GM10266 (cell line): Measurements from ENCODE around the gene PPTC7.
"Not testable (repeated sequence)": the region's sequence is repeated elsewhere in the genome, so short reads cannot be mapped to it uniquely, and the experiment has no call there.

ENCODE experiments used
- DNase-seq: peaks from one replicate; pipeline ENCODE4 v3.0.0; 2012; ENCODE audit errors: extremely low spot score
- CTCF ChIP-seq: IDR thresholded peaks from 2 replicates; pipeline ENCODE4 v1.5.1; 2012; ENCODE audit warnings: mild to moderate bottlenecking, low read depth; ENCODE audit not compliant: control insufficient read depth, insufficient read depth; ENCODE audit errors: missing control alignments

The PPTC7 gene

GRCh38 chr12:110564471-110564991 is 18.6 kb downstream of the PPTC7 start:
- no peak for DNase-seq
- TF ChIP-seq CTCF: no peak

- no peak for TF ChIP-seq CTCF
- no peak for DNase-seq
Observed at GRCh38 chr12:110563702-110564470, 19.2 kb downstream of the PPTC7 start.

GRCh38 chr12:110562386-110562785 is 20.7 kb downstream of the PPTC7 start:
- DNase-seq: not testable (repeated sequence)

GRCh38 chr12:110561471-110562201 is 21.5 kb downstream of the PPTC7 start:
- DNase-seq: no peak
- TF ChIP-seq CTCF: no peak

GRCh38 chr12:110560946-110561345 is 22.2 kb downstream of the PPTC7 start:
- no peak for TF ChIP-seq CTCF
- DNase-seq: no peak

- TF ChIP-seq CTCF: no peak
- DNase-seq: no peak
Observed at GRCh38 chr12:110560048-110560447, 23.1 kb downstream of the PPTC7 start.

GRCh38 chr12:110558945-110559344 is 24.2 kb downstream of the PPTC7 start:
- DNase-seq: not testable (repeated sequence)

GRCh38 chr12:110557300-110557699 is 25.8 kb downstream of the PPTC7 start:
- no peak for DNase-seq
- no peak for TF ChIP-seq CTCF
